Breast epithelium (tissue), 4 donors: ENCODE measurements around the gene MFSD6. TPM values are rescaled to one million over a fixed set of nuclear protein-coding genes. Genes with fewer than 3 reads are reported as not detected.

Experiments used
- DNase-seq, 2 donors: peaks; one replicate each; pipeline ENCODE4 v3.0.0-alpha.2; 2019; ENCODE audit warnings: low spot score in 2 of 2
- H3K27ac ChIP-seq, 2 donors: fragments of 200-600 bp; sonication (generic) in 1 of 2; one replicate each; pipeline ENCODE4 v1.5.1; 2016 to 2019; ENCODE audit warnings: mild to moderate bottlenecking in 1 of 2
- H3K27me3 ChIP-seq, 2 donors: fragments of 200-600 bp; sonication (generic) in 1 of 2; one replicate each; pipeline versions ENCODE4 v1.5.1 to v1.6.0; 2017 to 2019; ENCODE audit warnings: control low read depth in 1 of 2, mild to moderate bottlenecking in 1 of 2
- H3K36me3 ChIP-seq: fragments of 200-600 bp; one replicate; pipeline ENCODE4 v1.5.1; 2019
- H3K4me1 ChIP-seq, 2 donors: fragments of 200-600 bp; sonication (generic); one replicate each; pipeline ENCODE4 v1.5.1; 2016 to 2019; ENCODE audit warnings: control low read depth in 1 of 2
- H3K4me3 ChIP-seq, 3 donors: fragments of 200-600 bp; sonication (generic); 1 replicate in 2 of 3; 2 replicates in 1 of 3; pipeline ENCODE4 v1.5.1; 2016 to 2019; ENCODE audit warnings: mild to moderate bottlenecking in 3 of 3, moderate library complexity in 2 of 3
- H3K9me3 ChIP-seq, 2 donors: fragments of 200-600 bp; sonication (generic) in 1 of 2; one replicate each; pipeline ENCODE4 v1.5.1; 2016 to 2019; ENCODE audit warnings: control low read depth in 1 of 2
- CTCF ChIP-seq, 3 donors: fragments of 450-650 bp; IDR thresholded peaks; one replicate each; pipeline ENCODE4 v1.5.1; 2016 to 2017; ENCODE audit warnings: antibody characterized with exemption in 3 of 3, mild to moderate bottlenecking in 3 of 3, moderate library complexity in 3 of 3
- POLR2A ChIP-seq: fragments of 450-650 bp; IDR thresholded peaks from one replicate; pipeline ENCODE4 v1.6.1; 2016; ENCODE audit warnings: antibody characterized with exemption, mild to moderate bottlenecking, moderate library complexity
- POLR2AphosphoS5 ChIP-seq, 3 donors: sonication (generic); formaldehyde crosslinking; IDR thresholded peaks; one replicate each; pipeline ENCODE4 v1.6.1; 2017; ENCODE audit warnings: antibody characterized with exemption in 3 of 3
- intact Hi-C: fragments of 100-400 bp; cut with DNase I; formaldehyde crosslinking; loops from one replicate; pipeline ENCODE4 v1.15.1; 2023; ENCODE audit warnings: low total_unique reads
- total RNA-seq, 3 donors: library from RNA; depleted of rRNA; stranded (reverse); fragments of >200 nt; gene quantifications; one replicate each; pipeline ENCODE4 v1.1.0, GENCODE V29; 2016

Gene MFSD6
- total RNA-seq, 3 donors from 2014 or later, result 52.0 to 180 (median 92.4) TPM

- Histone ChIP-seq H3K9me3 (no peaks in the 10 kb centered on the region), H3K36me3 (no peaks in the 10 kb centered on the region), H3K27ac (no peak overlapping the region), H3K4me3 (no peak overlapping the region), H3K27me3 (no peaks in the 10 kb centered on the region), H3K4me1 (no peaks in the 10 kb centered on the region)
- no peak for DNase-seq
- intact Hi-C loops, result no loop called here
- peak in 2 of 3 donors; percentile 40 to 46 for TF ChIP-seq POLR2AphosphoS5 (IDR thresholded peaks at IDR 0.05)
- TF ChIP-seq CTCF (IDR thresholded peaks at IDR 0.05), result peak; percentile 36 to 74 (median 56)
- no peak for TF ChIP-seq POLR2A
Measured at GRCh38 chr2:190382851-190383250, 25.3 kb upstream of the MFSD6 start.

GRCh38 chr2:190387422-190387821 lies 20.7 kb upstream of the MFSD6 start:
- TF ChIP-seq POLR2A (no peak), POLR2AphosphoS5 (IDR thresholded peaks at IDR 0.05) (no peak), CTCF (IDR thresholded peaks at IDR 0.05) (no peak)
- Histone ChIP-seq H3K27ac (no peak overlapping the region), H3K9me3 (no peaks in the 10 kb centered on the region), H3K4me1 (no peaks in the 10 kb centered on the region), H3K27me3 (no peaks in the 10 kb centered on the region), H3K4me3 (no peak overlapping the region), H3K36me3 (no peaks in the 10 kb centered on the region)
- no peak for DNase-seq
- intact Hi-C loops, result no loop called here

GRCh38 chr2:190396271-190396670 lies 11.9 kb upstream of the MFSD6 start:
- no peaks in the 10 kb centered on the region for H3K4me1 ChIP-seq
- no peaks in the 10 kb centered on the region for H3K27me3 ChIP-seq
- no peak overlapping the region for H3K27ac ChIP-seq
- H3K9me3 ChIP-seq, result no peaks in the 10 kb centered on the region
- TF ChIP-seq POLR2A (no peak), CTCF (IDR thresholded peaks at IDR 0.05) (no peak), POLR2AphosphoS5 (IDR thresholded peaks at IDR 0.05) (no peak)
- intact Hi-C loops, result no loop called here
- H3K4me3 ChIP-seq, result no peak overlapping the region
- H3K36me3 ChIP-seq, result no peaks in the 10 kb centered on the region
- DNase-seq, result no peak

GRCh38 chr2:190402986-190403603 lies 5.1 kb upstream of the MFSD6 start:
- Histone ChIP-seq H3K4me1 (no peaks in the 10 kb centered on the region), H3K27me3 (no peaks in the 10 kb centered on the region), H3K36me3 (no peaks in the 10 kb centered on the region), H3K9me3 (no peaks in the 10 kb centered on the region), H3K27ac (no peak overlapping the region), H3K4me3 (no peak overlapping the region)
- no peak for DNase-seq
- intact Hi-C loops, result loop anchor here (10.0 kb wide), 1 partner anchor 82 kb away; no protein-coding TSS in a partner anchor
- TF ChIP-seq POLR2A, result no peak
- no peak for TF ChIP-seq CTCF (IDR thresholded peaks at IDR 0.05)
- TF ChIP-seq POLR2AphosphoS5 (IDR thresholded peaks at IDR 0.05), result no peak

GRCh38 chr2:190404487-190404886 lies 3.7 kb upstream of the MFSD6 start:
- no peaks in the 10 kb centered on the region for H3K9me3 ChIP-seq
- no peaks in the 10 kb centered on the region for H3K27me3 ChIP-seq
- intact Hi-C loops, result loop anchor here (10.0 kb wide), 1 partner anchor 80 kb away; no protein-coding TSS in a partner anchor
- TF ChIP-seq CTCF (IDR thresholded peaks at IDR 0.05) (no peak), POLR2AphosphoS5 (IDR thresholded peaks at IDR 0.05) (no peak), POLR2A (no peak)
- H3K27ac ChIP-seq, result no peak overlapping the region
- DNase-seq, result no peak
- no peak overlapping the region for H3K4me3 ChIP-seq
- H3K4me1 ChIP-seq, result peaks cover 0 to 3% of the 10 kb centered on the region in 2 donors
- no peaks in the 10 kb centered on the region for H3K36me3 ChIP-seq
